GM19238 (cell line): ENCODE data around the gene VWA1.
A peak's percentile ranks its signal among the peaks of the same experiment; 100 is the strongest.

ENCODE experiments used
- DNase-seq: peaks from one replicate; pipeline ENCODE4 v3.0.0; 2011; ENCODE audit warnings: low spot score; ENCODE audit not compliant: insufficient read length

The VWA1 gene, protein sequence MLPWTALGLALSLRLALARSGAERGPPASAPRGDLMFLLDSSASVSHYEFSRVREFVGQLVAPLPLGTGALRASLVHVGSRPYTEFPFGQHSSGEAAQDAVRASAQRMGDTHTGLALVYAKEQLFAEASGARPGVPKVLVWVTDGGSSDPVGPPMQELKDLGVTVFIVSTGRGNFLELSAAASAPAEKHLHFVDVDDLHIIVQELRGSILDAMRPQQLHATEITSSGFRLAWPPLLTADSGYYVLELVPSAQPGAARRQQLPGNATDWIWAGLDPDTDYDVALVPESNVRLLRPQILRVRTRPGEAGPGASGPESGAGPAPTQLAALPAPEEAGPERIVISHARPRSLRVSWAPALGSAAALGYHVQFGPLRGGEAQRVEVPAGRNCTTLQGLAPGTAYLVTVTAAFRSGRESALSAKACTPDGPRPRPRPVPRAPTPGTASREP

GRCh38 chr1:1435106-1435903, at the start of gene VWA1:
Gene VWA1, plus strand, starts transcription at chr1:1435690. Its CDS starts 59 bp downstream, at chr1:1435749.
- DNase-seq = peak; percentile 90

- no peak for DNase-seq
Observed at GRCh38 chr1:1385931-1386330, 49.6 kb upstream of the VWA1 start.

- no peak for DNase-seq
Observed at GRCh38 chr1:1387098-1388077, 48.1 kb upstream of the VWA1 start.

DNA sequence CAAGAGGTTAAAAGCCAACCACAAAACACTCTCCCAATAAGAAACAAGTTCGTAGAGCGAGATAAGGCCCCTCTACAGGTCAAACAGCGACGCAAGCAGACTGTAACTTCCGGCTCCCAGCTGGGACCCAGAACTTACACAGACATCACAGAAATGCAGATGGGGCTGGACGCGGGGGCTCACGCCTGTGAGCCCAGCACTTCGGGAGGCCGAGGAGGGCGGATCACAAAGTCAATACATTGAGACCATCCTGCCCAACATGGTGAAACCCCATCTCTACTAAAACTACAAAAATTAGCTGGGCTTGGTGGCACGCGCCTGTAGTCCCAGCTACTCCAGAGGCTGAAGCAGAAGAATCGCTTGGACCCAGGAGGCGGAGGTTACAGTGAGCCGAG, 47.4 kb upstream of the VWA1 start:
- no peak for DNase-seq

DNA sequence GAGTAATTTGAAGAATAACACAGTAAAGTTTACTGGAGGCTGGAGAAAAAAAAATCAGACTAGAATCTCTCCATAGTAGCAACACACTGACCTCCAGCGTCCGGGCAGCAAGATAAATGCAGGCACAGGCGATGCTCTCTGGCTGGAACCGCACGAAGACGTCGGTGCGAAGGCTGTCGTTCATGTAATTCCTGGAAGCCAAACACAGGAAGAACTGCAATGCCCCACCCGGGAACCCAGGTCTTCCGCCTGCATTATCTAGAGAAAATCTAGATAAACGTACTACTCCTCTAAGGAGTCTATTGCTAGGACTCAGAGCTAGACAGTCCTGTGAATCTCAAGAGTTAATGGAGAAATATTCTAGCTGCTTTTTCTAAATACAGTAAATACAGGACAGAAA, 44.8 kb upstream of the VWA1 start:
- no peak for DNase-seq

DNA sequence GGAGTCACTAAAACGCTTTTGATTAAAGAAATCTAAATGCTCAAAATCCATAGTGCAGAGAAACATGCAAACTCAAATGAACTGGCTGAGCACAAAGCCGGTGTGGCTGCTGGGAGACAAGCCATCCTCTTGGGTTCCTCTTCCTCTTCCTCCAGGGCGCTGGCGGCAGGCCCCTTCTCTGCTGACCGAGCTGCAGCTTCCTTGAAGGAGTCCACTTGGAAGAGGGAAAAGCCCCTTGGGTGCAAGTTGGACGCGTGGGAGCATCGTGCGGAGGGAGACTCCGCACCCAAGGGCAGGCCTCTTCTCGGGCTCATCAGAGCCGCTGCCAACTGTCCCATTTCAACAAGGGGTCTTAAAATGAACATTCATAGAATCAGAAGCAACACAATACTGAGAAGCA, 44.3 kb upstream of the VWA1 start:
- DNase-seq = no peak

DNA sequence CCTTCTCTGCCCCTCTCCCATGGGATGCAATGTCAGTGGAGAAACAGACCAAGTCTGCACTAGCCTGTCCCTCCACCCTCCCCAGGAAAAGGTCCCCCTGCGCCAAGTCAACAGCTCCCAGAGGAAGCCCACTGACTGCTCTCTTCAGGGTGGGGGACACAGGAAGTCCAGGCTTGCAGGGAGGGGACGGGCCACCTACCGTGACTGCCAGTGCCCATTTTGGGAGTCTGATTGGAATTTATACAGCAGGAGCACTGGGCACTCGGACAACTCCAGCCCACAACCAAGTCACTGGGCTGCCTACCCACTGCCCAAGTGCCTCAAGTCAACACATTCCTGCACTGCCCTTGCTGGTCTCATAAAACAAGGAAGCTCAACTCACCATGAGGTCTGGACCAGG, 42.5 kb upstream of the VWA1 start:
- no peak for DNase-seq

DNA sequence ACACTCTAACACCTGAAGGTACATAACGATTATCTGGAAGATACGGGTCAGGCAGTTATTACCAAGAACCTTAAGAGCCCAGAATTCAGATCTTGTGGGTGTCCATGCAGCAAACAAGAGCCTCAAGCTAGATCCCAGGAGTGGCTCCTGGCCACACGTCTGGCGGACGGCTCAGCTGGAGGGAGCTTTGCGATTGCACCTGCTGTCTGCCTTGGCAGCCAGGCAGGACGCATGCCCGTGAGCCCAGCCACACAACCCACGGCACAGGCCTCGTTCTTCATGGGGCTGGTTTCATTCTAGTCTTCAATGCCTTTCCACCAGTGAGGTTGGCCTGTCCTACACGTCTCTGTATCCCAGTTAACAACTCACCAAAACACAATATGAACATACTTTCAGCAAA, 42.1 kb upstream of the VWA1 start:
- DNase-seq = no peak

GRCh38 chr1:1394116-1394515, 41.4 kb upstream of the VWA1 start:
- no peak for DNase-seq

- DNase-seq = no peak
Observed at GRCh38 chr1:1395166-1395565, 40.3 kb upstream of the VWA1 start.

GRCh38 chr1:1397839-1398523, 37.5 kb upstream of the VWA1 start:
- no peak for DNase-seq

DNA sequence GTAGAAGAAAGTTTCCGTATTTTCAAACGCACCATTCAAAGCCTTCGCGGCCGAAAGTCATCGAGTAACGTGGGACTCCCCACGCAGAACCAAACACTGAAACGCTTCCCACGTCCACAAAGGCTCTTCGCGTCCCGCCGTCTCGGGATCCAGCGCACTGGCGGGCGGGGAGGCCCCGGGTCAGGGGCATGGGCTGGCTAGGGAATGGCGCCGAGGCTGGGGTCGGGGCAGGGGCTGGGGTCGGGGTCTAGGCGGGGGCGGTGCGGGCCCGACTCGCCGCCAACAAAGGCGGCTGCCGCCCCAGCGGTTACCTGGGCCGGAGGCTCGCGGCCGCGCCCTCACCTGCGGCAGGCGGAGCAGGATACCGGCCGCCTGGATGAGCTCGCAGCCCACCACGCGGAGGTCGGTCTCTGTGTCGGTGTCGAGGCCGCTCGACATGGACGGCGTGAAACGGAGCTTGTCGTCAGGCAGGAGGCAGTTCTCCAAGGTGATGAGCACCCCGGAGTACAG, 36.8 kb upstream of the VWA1 start:
- DNase-seq = no peak

- peak; percentile 98 for DNase-seq
Observed at GRCh38 chr1:1399187-1399871, 36.2 kb upstream of the VWA1 start, which contains the start of gene CCNL2. Gene CCNL2, minus strand, starts transcription at chr1:1399335. Its CDS starts 29 bp downstream, at chr1:1399306.

- DNase-seq = no peak
Observed at GRCh38 chr1:1399872-1400575, 35.5 kb upstream of the VWA1 start.

DNA sequence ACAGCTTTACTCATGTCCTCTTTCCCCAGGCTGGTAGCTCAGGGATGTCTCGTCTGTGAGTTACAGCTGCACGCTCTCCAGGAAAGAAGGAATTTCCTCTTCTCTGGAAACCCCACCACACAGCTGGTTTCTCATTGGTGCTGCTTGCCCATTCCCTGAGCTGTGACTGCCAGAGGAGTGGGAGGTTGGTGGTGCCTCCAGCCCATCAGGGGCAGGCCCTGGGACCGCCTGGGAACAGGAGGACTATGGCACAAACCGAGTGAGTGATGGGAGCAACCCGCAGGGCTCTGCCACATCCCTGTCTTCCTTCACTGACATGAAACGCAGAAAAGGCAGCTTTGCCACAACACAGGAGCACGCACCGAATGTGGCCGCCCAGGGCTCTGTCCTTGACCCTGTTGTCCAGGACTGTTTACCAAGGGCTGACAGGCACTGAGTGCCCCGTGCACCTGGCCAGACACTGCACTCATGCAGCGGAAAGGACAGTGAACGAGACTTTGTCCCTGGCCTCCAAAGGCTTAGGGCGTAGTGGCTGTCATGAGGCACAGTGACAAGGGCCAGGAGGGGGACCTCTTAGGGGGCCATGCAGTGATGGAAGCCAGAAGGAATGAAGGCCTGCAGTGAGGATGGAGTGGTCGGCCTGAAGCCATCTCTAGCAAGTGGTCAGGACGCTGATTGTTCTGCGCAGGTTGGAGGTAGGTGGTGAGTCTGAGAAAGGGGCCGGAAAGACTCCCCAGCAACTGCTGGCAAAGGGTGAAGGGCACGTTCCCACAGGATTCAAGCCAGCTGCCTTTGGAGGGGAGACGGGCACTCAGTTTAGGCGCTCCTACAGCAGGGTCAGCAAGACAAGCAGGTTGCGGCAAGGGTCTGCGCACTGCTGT, 34.7 kb upstream of the VWA1 start:
- no peak for DNase-seq

GRCh38 chr1:1401457-1402010, 34.0 kb upstream of the VWA1 start:
- DNase-seq = no peak

DNA sequence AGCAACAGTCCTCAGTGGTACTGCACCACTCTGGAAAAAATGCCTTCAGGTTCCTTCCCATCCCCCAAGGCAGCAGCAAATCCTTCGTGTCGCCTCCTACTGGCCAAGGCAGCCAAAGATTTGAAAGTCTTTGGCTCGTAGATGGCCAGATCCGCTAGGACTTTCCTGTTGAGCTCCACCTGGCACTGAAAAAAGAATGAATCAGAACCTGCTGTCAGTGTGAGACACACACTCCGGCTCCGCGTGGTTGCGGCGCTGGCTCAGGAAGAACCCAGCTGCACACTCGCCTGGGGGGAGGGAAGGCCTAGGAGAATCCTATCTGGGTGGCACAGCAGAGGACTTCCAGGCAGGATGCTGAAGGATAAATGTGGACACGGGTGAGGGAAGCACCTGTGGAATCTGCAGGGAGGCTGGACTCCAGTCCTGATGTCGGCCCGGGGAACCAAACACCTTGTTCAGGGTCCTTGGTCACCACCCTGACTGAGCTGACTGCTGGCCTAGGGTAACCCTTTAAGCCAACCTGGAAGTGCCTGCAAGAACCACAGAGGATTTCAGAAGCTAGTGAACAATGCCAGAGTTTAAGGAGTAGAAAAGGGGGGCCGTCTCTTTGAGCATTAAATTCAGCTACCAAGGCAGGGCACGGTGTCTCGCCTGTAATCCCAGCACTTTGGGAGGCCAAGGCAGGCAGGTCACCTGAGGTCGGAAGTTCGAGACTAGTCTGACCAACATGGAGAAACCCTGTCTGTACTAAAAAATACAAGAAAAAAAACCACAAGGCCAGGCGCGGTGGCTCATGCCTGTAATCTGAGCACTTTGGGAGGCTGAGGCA, 33.2 kb upstream of the VWA1 start:
- DNase-seq = no peak
